Stomach (tissue), 9 donors: ENCODE data around the gene GABBR2. TPM values are rescaled to one million over a fixed set of nuclear protein-coding genes. Genes with fewer than 3 reads are reported as not detected.

Experiments used
- DNase-seq, 2 donors: peaks; one replicate each; pipeline versions ENCODE4 v3.0.0 to v3.0.0-alpha.2; 2013 to 2019
- H3K27ac ChIP-seq, 5 donors: fragments of 200-600 bp in 4 of 5; sonication (generic) in 4 of 5; one replicate each; pipeline ENCODE4 v1.5.1; 2013 to 2019; ENCODE audit warnings: mild to moderate bottlenecking in 1 of 5, moderate library complexity in 1 of 5
- H3K27me3 ChIP-seq, 3 donors: fragments of 200-600 bp; sonication (generic); one replicate each; pipeline ENCODE4 v1.5.1; 2017 to 2019; ENCODE audit warnings: mixed run types in 1 of 3
- H3K36me3 ChIP-seq, 4 donors: fragments of 200-600 bp; sonication (generic); 1 replicate in 3 of 4; 2 replicates in 1 of 4; pipeline ENCODE4 v1.5.1; 2016 to 2019
- H3K4me1 ChIP-seq, 4 donors: fragments of 200-600 bp; sonication (generic); one replicate each; pipeline ENCODE4 v1.5.1; 2016 to 2019
- H3K4me3 ChIP-seq, 4 donors: fragments of 200-600 bp; sonication (generic) in 3 of 4; one replicate each; pipeline ENCODE4 v1.5.1; 2016 to 2019; ENCODE audit warnings: mild to moderate bottlenecking in 1 of 4
- H3K9me3 ChIP-seq, 4 donors: fragments of 200-600 bp; sonication (generic); one replicate each; pipeline ENCODE4 v1.5.1; 2016 to 2019
- CTCF ChIP-seq, 7 experiments: fragments of 450-650 bp in 4 of 7; fragments of 200-600 bp in 3 of 7; sonication (generic) in 3 of 7; IDR thresholded peaks; one replicate each; pipeline ENCODE4 v1.5.1; 2016 to 2019; ENCODE audit warnings: antibody characterized with exemption in 7 of 7, control low read depth in 2 of 7, mild to moderate bottlenecking in 1 of 7
- EP300 ChIP-seq: sonication (generic); formaldehyde crosslinking; IDR thresholded peaks from one replicate; pipeline ENCODE4 v1.6.1; 2017; ENCODE audit warnings: antibody characterized with exemption
- POLR2A ChIP-seq, 4 donors: fragments of 450-650 bp; IDR thresholded peaks; one replicate each; pipeline ENCODE4 v1.6.1; 2016; ENCODE audit warnings: antibody characterized with exemption in 4 of 4, control low read depth in 2 of 4, mild to moderate bottlenecking in 1 of 4, moderate library complexity in 1 of 4
- POLR2AphosphoS5 ChIP-seq, 3 donors: sonication (generic); formaldehyde crosslinking; IDR thresholded peaks; one replicate each; pipeline ENCODE4 v1.6.1; 2016; ENCODE audit warnings: antibody characterized with exemption in 3 of 3
- WGBS, 5 donors: extraction: QIAGEN DNeasy Blood & Tissue Kit in 3 of 5; methylation state at CpG; one replicate each; pipeline versions ENCODE4 v1.1.5 to v1.1.7; 2013 to 2018; 5-methylcytosine and 5-hydroxymethylcytosine counted together
- intact Hi-C: fragments of 100-400 bp; cut with DNase I; formaldehyde crosslinking; loops from one replicate; pipeline ENCODE4 v1.15.1; 2023; ENCODE audit warnings: low total_unique reads
- polyA plus RNA-seq, 3 donors: library from polyadenylated mRNA; stranded (reverse); fragments of 200-250 nt; gene quantifications; one replicate each; pipeline ENCODE4 v1.2.3, GENCODE V29; 2013
- total RNA-seq, 5 donors: library from RNA; depleted of rRNA; stranded (reverse); fragments of >200 nt; gene quantifications; one replicate each; pipeline versions ENCODE4 v1.1.0 to v1.2.3, GENCODE V29; 2014 to 2016
- donor health status: healthy with polysubstance abuse.
- donor health status: Bipolar disorder and iron deficiency.
- donor health status: healthy.

Gene GABBR2
- total and polyA plus RNA-seq, 8 donors, result 0.06 to 0.55 (median 0.08) TPM; not detected in 5

GRCh38 chr9:98330831-98331230 is 377.9 kb downstream of the GABBR2 start:
- Histone ChIP-seq H3K4me1 (no peaks in the 10 kb centered on the region), H3K27ac (no peak overlapping the region), H3K27me3 (peaks cover 0 to 8% (median 0%) of the 10 kb centered on the region in 3 donors), H3K36me3 (no peaks in the 10 kb centered on the region), H3K9me3 (no peaks in the 10 kb centered on the region), H3K4me3 (no peak overlapping the region)
- no peak for DNase-seq
- 68 to 84% (median 79%) methylated on average over 6 of the region's 6 CpGs for WGBS, 5 donors
- TF ChIP-seq POLR2AphosphoS5 (IDR thresholded peaks at IDR 0.05) (peak in 1 of 3 donors; percentile 31), CTCF (IDR thresholded peaks at IDR 0.05) (no peak)
- intact Hi-C loops, result no loop called here

GRCh38 chr9:98329904-98330303 is 378.8 kb downstream of the GABBR2 start:
- TF ChIP-seq POLR2A (IDR thresholded peaks at IDR 0.05) (no peak), CTCF (IDR thresholded peaks at IDR 0.05) (no peak), EP300 (no peak), POLR2AphosphoS5 (IDR thresholded peaks at IDR 0.05) (no peak)
- Histone ChIP-seq H3K36me3 (no peaks in the 10 kb centered on the region), H3K27ac (no peak overlapping the region), H3K4me1 (no peaks in the 10 kb centered on the region), H3K27me3 (peaks cover 0 to 8% (median 0%) of the 10 kb centered on the region in 3 donors), H3K4me3 (no peak overlapping the region), H3K9me3 (no peaks in the 10 kb centered on the region)
- WGBS, 5 donors, result 47 to 66% (median 52%) methylated on average over 4 of the region's 4 CpGs
- no peak for DNase-seq
- intact Hi-C loops, result no loop called here

- intact Hi-C loops, result no loop called here
- H3K9me3 ChIP-seq, result no peaks in the 10 kb centered on the region
- no peaks in the 10 kb centered on the region for H3K36me3 ChIP-seq
- H3K4me3 ChIP-seq, result no peak overlapping the region
- no peak overlapping the region for H3K27ac ChIP-seq
- TF ChIP-seq POLR2A (IDR thresholded peaks at IDR 0.05) (no peak), EP300 (no peak), CTCF (IDR thresholded peaks at IDR 0.05) (no peak), POLR2AphosphoS5 (IDR thresholded peaks at IDR 0.05) (no peak)
- H3K4me1 ChIP-seq, result no peaks in the 10 kb centered on the region
- peaks cover 0 to 8% (median 0%) of the 10 kb centered on the region in 3 donors for H3K27me3 ChIP-seq
- no peak for DNase-seq
- WGBS, 5 donors, result 68 to 87% (median 83%) methylated on average over 6 of the region's 6 CpGs
These were observed 379.5 kb downstream of the GABBR2 start for GRCh38 chr9:98329281-98329680.

- H3K27ac ChIP-seq, result no peak overlapping the region
- 66 to 82% (median 76%) methylated on average over 4 of the region's 4 CpGs for WGBS, 5 donors
- H3K27me3 ChIP-seq, result peaks cover 0 to 8% (median 0%) of the 10 kb centered on the region in 3 donors
These were observed 380.0 kb downstream of the GABBR2 start for GRCh38 chr9:98328770-98329169.

More at GRCh38 chr9:98328770-98329169, 380.0 kb downstream of the GABBR2 start:
- Histone ChIP-seq H3K9me3 (no peaks in the 10 kb centered on the region), H3K4me3 (no peak overlapping the region), H3K4me1 (no peaks in the 10 kb centered on the region), H3K36me3 (no peaks in the 10 kb centered on the region)
- intact Hi-C loops, result no loop called here
- TF ChIP-seq CTCF (IDR thresholded peaks at IDR 0.05), result no peak
- DNase-seq, result no peak
